ENCODE data around the gene NPAS3.

Gene NPAS3

GRCh38 chr14:33150666-33151428 lies 212.2 kb downstream of the NPAS3 start:
- in situ Hi-C loops (cut with HindIII; ENCODE audit: low sequenced_read_pairs), result no loop called here

GRCh38 chr14:33163109-33163508 lies 224.4 kb downstream of the NPAS3 start:
- in situ Hi-C loops (cut with HindIII; ENCODE audit: low sequenced_read_pairs), result no loop called here

GRCh38 chr14:33163600-33163999 lies 224.9 kb downstream of the NPAS3 start:
- in situ Hi-C loops (cut with HindIII; ENCODE audit: low sequenced_read_pairs), result no loop called here

GRCh38 chr14:33165144-33165925 lies 226.7 kb downstream of the NPAS3 start:
- in situ Hi-C loops (cut with HindIII; ENCODE audit: low sequenced_read_pairs), result no loop called here

- in situ Hi-C loops (cut with HindIII; ENCODE audit: low sequenced_read_pairs), result no loop called here
Observed at GRCh38 chr14:33165926-33166289, 227.2 kb downstream of the NPAS3 start.

- in situ Hi-C loops (cut with HindIII; ENCODE audit: low sequenced_read_pairs), result no loop called here
Observed at GRCh38 chr14:33175951-33176350, 237.3 kb downstream of the NPAS3 start.

GRCh38 chr14:33184587-33184986 lies 245.9 kb downstream of the NPAS3 start:
- in situ Hi-C loops (cut with HindIII; ENCODE audit: low sequenced_read_pairs), result no loop called here

- in situ Hi-C loops (cut with HindIII; ENCODE audit: low sequenced_read_pairs), result no loop called here
Observed at GRCh38 chr14:33186656-33187055, 248.0 kb downstream of the NPAS3 start.

- in situ Hi-C loops (cut with HindIII; ENCODE audit: low sequenced_read_pairs), result no loop called here
Observed at GRCh38 chr14:33188880-33189279, 250.2 kb downstream of the NPAS3 start.

- in situ Hi-C loops (cut with HindIII; ENCODE audit: low sequenced_read_pairs), result no loop called here
Observed at GRCh38 chr14:33191855-33192254, 253.2 kb downstream of the NPAS3 start.

- in situ Hi-C loops (cut with HindIII; ENCODE audit: low sequenced_read_pairs), result no loop called here
Observed at GRCh38 chr14:33194551-33194950, 255.9 kb downstream of the NPAS3 start.

GRCh38 chr14:33198684-33199083 lies 260.0 kb downstream of the NPAS3 start:
- in situ Hi-C loops (cut with HindIII; ENCODE audit: low sequenced_read_pairs), result no loop called here

- in situ Hi-C loops (cut with HindIII; ENCODE audit: low sequenced_read_pairs), result no loop called here
Observed at GRCh38 chr14:33201116-33201515, 262.4 kb downstream of the NPAS3 start.

GRCh38 chr14:33206981-33207380 lies 268.3 kb downstream of the NPAS3 start:
- in situ Hi-C loops (cut with HindIII; ENCODE audit: low sequenced_read_pairs), result no loop called here

- in situ Hi-C loops (cut with HindIII; ENCODE audit: low sequenced_read_pairs), result no loop called here
Observed at GRCh38 chr14:33207467-33208017, 268.9 kb downstream of the NPAS3 start.

- in situ Hi-C loops (cut with HindIII; ENCODE audit: low sequenced_read_pairs), result no loop called here
Observed at GRCh38 chr14:33210311-33210710, 271.6 kb downstream of the NPAS3 start.

GRCh38 chr14:33218026-33218425 lies 279.3 kb downstream of the NPAS3 start:
- in situ Hi-C loops (cut with HindIII; ENCODE audit: low sequenced_read_pairs), result no loop called here

GRCh38 chr14:33219957-33220356 lies 281.3 kb downstream of the NPAS3 start:
- in situ Hi-C loops (cut with HindIII; ENCODE audit: low sequenced_read_pairs), result no loop called here

GRCh38 chr14:33229269-33229929 lies 290.7 kb downstream of the NPAS3 start:
- in situ Hi-C loops (cut with HindIII; ENCODE audit: low sequenced_read_pairs), result no loop called here

- in situ Hi-C loops (cut with HindIII; ENCODE audit: low sequenced_read_pairs), result no loop called here
Observed at GRCh38 chr14:33230021-33230420, 291.3 kb downstream of the NPAS3 start.

- in situ Hi-C loops (cut with HindIII; ENCODE audit: low sequenced_read_pairs), result no loop called here
Observed at GRCh38 chr14:33232031-33232430, 293.4 kb downstream of the NPAS3 start.
